HepG2 (cell line): Measurements from ENCODE around the gene RABL6. TPM values are rescaled to one million over a fixed set of nuclear protein-coding genes. Genes with fewer than 3 reads are reported as not detected.
A peak's percentile ranks its signal among the peaks of the same experiment; 100 is the strongest.

Experiments
- CBFB ChIP-seq: sonication (generic); formaldehyde crosslinking; IDR thresholded peaks from 2 replicates; pipeline ENCODE4 v1.4.0; 2020; ENCODE audit warnings: missing genetic modification reagents
- FOXA3 ChIP-seq: IDR thresholded peaks from 2 replicates; pipeline ENCODE4 v1.6.1; 2016; ENCODE audit warnings: missing genetic modification reagents, missing compliant biosample characterization
- HDAC2 ChIP-seq: sonication (generic); formaldehyde crosslinking; IDR thresholded peaks from 2 replicates; pipeline ENCODE4 v1.4.0; 2020; ENCODE audit warnings: missing genetic modification reagents
- HOXA3 ChIP-seq: sonication (generic); formaldehyde crosslinking; IDR thresholded peaks from 2 replicates; pipeline ENCODE4 v1.5.0; 2020; ENCODE audit warnings: missing genetic modification reagents
- KAT8 ChIP-seq: IDR thresholded peaks from 2 replicates; pipeline ENCODE4 v1.6.1; 2016; ENCODE audit warnings: missing genetic modification reagents, missing compliant biosample characterization
- KDM6A ChIP-seq: IDR thresholded peaks from 2 replicates; pipeline ENCODE4 v1.6.1; 2016; ENCODE audit warnings: low read depth
- MAZ ChIP-seq, 2 experiments: sonication (generic) in 1 of 2; formaldehyde crosslinking in 1 of 2; IDR thresholded peaks; 2 replicates each; pipeline versions ENCODE4 v1.5.0 to v1.6.1; 2012 to 2020; ENCODE audit warnings: low read depth in 2 of 2, mild to moderate bottlenecking in 2 of 2, borderline replicate concordance in 1 of 2, improper control_type of control experiment in 1 of 2, low read length in 1 of 2, missing genetic modification reagents in 1 of 2, moderate library complexity in 1 of 2
- NCOA2 ChIP-seq: sonication (generic); formaldehyde crosslinking; IDR thresholded peaks from 2 replicates; pipeline ENCODE4 v1.8.0; 2022; ENCODE audit warnings: inconsistent platforms
- NR2F1 ChIP-seq, 2 experiments: fragments of 450-650 bp in 1 of 2; formaldehyde crosslinking in 1 of 2; IDR thresholded peaks; 2 replicates each; pipeline versions ENCODE4 v1.5.0 to v1.6.1; 2016 to 2020; ENCODE audit warnings: mild to moderate bottlenecking in 1 of 2, missing compliant biosample characterization in 1 of 2, missing genetic modification reagents in 1 of 2, moderate library complexity in 1 of 2
- PLSCR1 ChIP-seq: sonication (generic); formaldehyde crosslinking; IDR thresholded peaks from 2 replicates; pipeline ENCODE4 v1.5.0; 2020; ENCODE audit warnings: missing genetic modification reagents, mild to moderate bottlenecking, borderline replicate concordance
- ZBTB2 ChIP-seq: sonication (generic); formaldehyde crosslinking; IDR thresholded peaks from 2 replicates; pipeline ENCODE4 v1.8.0; 2022; ENCODE audit warnings: low read depth, missing genetic modification reagents
- ZBTB20 ChIP-seq: sonication (generic); formaldehyde crosslinking; IDR thresholded peaks from 2 replicates; pipeline ENCODE4 v1.8.1; 2023; ENCODE audit warnings: missing genetic modification reagents, low read depth, mild to moderate bottlenecking, borderline replicate concordance
- ZMYM3 ChIP-seq: sonication (generic); formaldehyde crosslinking; IDR thresholded peaks from 2 replicates; pipeline ENCODE4 v1.5.1; 2020; ENCODE audit warnings: mild to moderate bottlenecking, missing genetic modification reagents
- ZNF235 ChIP-seq: sonication (generic); formaldehyde crosslinking; IDR thresholded peaks from 2 replicates; pipeline ENCODE4 v1.8.1; 2023; ENCODE audit warnings: mild to moderate bottlenecking, missing genetic modification reagents, borderline replicate concordance
- ZNF24 ChIP-seq: fragments of 450-650 bp; IDR thresholded peaks from 2 replicates; pipeline ENCODE4 v1.6.1; 2017; ENCODE audit warnings: antibody characterized with exemption, mild to moderate bottlenecking
- ZNF33B ChIP-seq: sonication (generic); formaldehyde crosslinking; IDR thresholded peaks from 2 replicates; pipeline ENCODE4 v1.5.1; 2020; ENCODE audit warnings: mild to moderate bottlenecking, missing genetic modification reagents
- ZNF510 ChIP-seq: sonication (generic); formaldehyde crosslinking; IDR thresholded peaks from 2 replicates; pipeline ENCODE4 v1.4.0; 2020; ENCODE audit warnings: low read depth, mild to moderate bottlenecking, missing genetic modification reagents
- ZNF558 ChIP-seq: sonication (generic); formaldehyde crosslinking; IDR thresholded peaks from 2 replicates; pipeline ENCODE4 v1.9.0; 2022; ENCODE audit warnings: mild to moderate bottlenecking, missing genetic modification reagents, borderline replicate concordance
- ZNF589 ChIP-seq: sonication (generic); formaldehyde crosslinking; conservative IDR thresholded peaks from 2 replicates; pipeline ENCODE4 v1.8.0; 2022; ENCODE audit warnings: mild to moderate bottlenecking, moderate library complexity, missing genetic modification reagents
- ZNF639 ChIP-seq: conservative IDR thresholded peaks from 2 replicates; pipeline ENCODE4 v1.6.1; 2018; ENCODE audit warnings: missing genetic modification reagents
- ZNF670 ChIP-seq: sonication (generic); formaldehyde crosslinking; IDR thresholded peaks from 2 replicates; pipeline ENCODE4 v1.8.0; 2022; ENCODE audit warnings: mild to moderate bottlenecking, missing genetic modification reagents, borderline replicate concordance
- ZNF740 ChIP-seq: sonication (generic); formaldehyde crosslinking; IDR thresholded peaks from 2 replicates; pipeline ENCODE4 v1.4.0; 2020; ENCODE audit warnings: missing genetic modification reagents
- ZNF816 ChIP-seq: sonication (generic); formaldehyde crosslinking; IDR thresholded peaks from 2 replicates; pipeline ENCODE4 v1.8.0; 2022; ENCODE audit warnings: missing genetic modification reagents, mild to moderate bottlenecking, borderline replicate concordance
- polyA plus RNA-seq, 8 experiments: library from polyadenylated mRNA; depleted of rRNA in 3 of 8; stranded (reverse) in 7 of 8; unstranded in 1 of 8; fragments of >200 nt; fragmentation: Illumina TruSeq in 4 of 8; extraction: Trizol in 4 of 8; gene quantifications; 2 replicates each; pipeline versions ENCODE4 v1.2.1 to v1.2.3, GENCODE V29; 2011 to 2016; ENCODE audit warnings: low read depth in 4 of 8, missing spikeins in 1 of 8, mixed read lengths in 1 of 8; ENCODE audit not compliant: insufficient read depth in 1 of 8
- total RNA-seq, 5 experiments: library from RNA; depleted of rRNA; stranded (reverse); fragments of >200 nt; fragmentation: Illumina TruSeq; extraction: Trizol; gene quantifications; 2 replicates each; pipeline ENCODE4 v1.2.3, GENCODE V29; 2016; ENCODE audit warnings: low read depth in 1 of 5

Gene RABL6
- total and polyA plus RNA-seq, 2 of the 13 experiments (the other 11 are each of a cell fraction or from before 2014, with no cell fraction given), result 81.5 to 125 TPM

- TF ChIP-seq ZBTB2, result peak; percentile 77
- TF ChIP-seq MAZ (IDR thresholded peaks at IDR 0.05; ENCODE audit: borderline replicate concordance, low read depth, low read length), result peak; percentile 31; the same call in 1 of the 2 replicates
- TF ChIP-seq MAZ (CRISPR knock-in tag; IDR thresholded peaks at IDR 0.05; ENCODE audit: low read depth), result peak; percentile 88
- no peak for TF ChIP-seq ZNF589
- 0 out of 2 replicates have a peak, but pooled peaks have one; percentile 57 for TF ChIP-seq ZNF33B
- TF ChIP-seq ZNF235, result 0 out of 2 replicates have a peak, but pooled peaks have one; percentile 18
- no peak for TF ChIP-seq ZMYM3 (CRISPR knock-in tag)
- TF ChIP-seq KDM6A (CRISPR knock-in tag), result no peak
- no peak for TF ChIP-seq ZBTB20 (CRISPR knock-in tag)
- TF ChIP-seq PLSCR1 (CRISPR knock-in tag), result no peak; the same call in 1 of the 2 replicates
- TF ChIP-seq ZNF670, result 0 out of 2 replicates have a peak, but pooled peaks have one; percentile 50
- no peak for TF ChIP-seq ZNF816 (CRISPR knock-in tag)
- TF ChIP-seq ZNF639, result peak; percentile 50; the same call in 1 of the 2 replicates
- 0 out of 2 replicates have a peak, but pooled peaks have one; percentile 28 for TF ChIP-seq HDAC2 (CRISPR knock-in tag)
- no peak for TF ChIP-seq ZNF740 (CRISPR knock-in tag)
- TF ChIP-seq KAT8, result 0 out of 2 replicates have a peak, but pooled peaks have one; percentile 39
- peak; percentile 58; the same call in 1 of the 2 replicates for TF ChIP-seq HOXA3
- no peak for TF ChIP-seq ZNF24
- no peak for TF ChIP-seq ZNF510 (CRISPR knock-in tag)
- 0 out of 2 replicates have a peak, but pooled peaks have one; percentile 3 for TF ChIP-seq FOXA3 (CRISPR knock-in tag)
- TF ChIP-seq NR2F1 (CRISPR knock-in tag; IDR thresholded peaks at IDR 0.05), result 0 out of 4 replicates have a peak, but pooled peaks of 1 of the 2 experiments have one; percentile 7
- TF ChIP-seq CBFB (CRISPR knock-in tag), result peak; percentile 16; the same call in 1 of the 2 replicates
- TF ChIP-seq ZNF558, result peak; percentile 61; the same call in 1 of the 2 replicates
- no peak for TF ChIP-seq NCOA2
Observed at GRCh38 chr9:136807281-136808074, at the start of gene RABL6 (continued).
